Cardiac muscle cell (in vitro differentiated cells and primary cell): ENCODE data around the gene GLT8D2. TPM values are rescaled to one million over a fixed set of nuclear protein-coding genes. Genes with fewer than 3 reads are reported as not detected.
"Not testable (repeated sequence)": the region's sequence is repeated elsewhere in the genome, so short reads cannot be mapped to it uniquely, and the experiment has no call there.

Experiments
- DNase-seq, 2 donors: peaks; one replicate each; pipeline versions ENCODE4 v3.0.0 to v3.0.0-alpha.2; 2010 to 2017; ENCODE audit warnings: low read depth in 1 of 2, low spot score in 1 of 2
- H3K27ac ChIP-seq: fragments of 200-600 bp; sonication (generic); 2 replicates; pipeline ENCODE4 v1.5.1; 2016
- H3K27me3 ChIP-seq: fragments of 200-600 bp; sonication (generic); 2 replicates; pipeline ENCODE4 v1.6.0; 2016; ENCODE audit warnings: control low read depth
- H3K36me3 ChIP-seq: fragments of 200-600 bp; sonication (generic); 2 replicates; pipeline ENCODE4 v1.5.1; 2016; ENCODE audit warnings: control low read depth
- H3K4me1 ChIP-seq: fragments of 200-600 bp; sonication (generic); 2 replicates; pipeline ENCODE4 v1.8.1; 2017; ENCODE audit warnings: low read depth, mild to moderate bottlenecking, mixed run types
- H3K4me3 ChIP-seq: fragments of 200-600 bp; sonication (generic); 2 replicates; pipeline ENCODE4 v1.5.1; 2016; ENCODE audit warnings: mild to moderate bottlenecking
- H3K9me3 ChIP-seq: fragments of 200-600 bp; sonication (generic); 2 replicates; pipeline ENCODE4 v1.5.1; 2017; ENCODE audit warnings: low read depth, mild to moderate bottlenecking, control low read depth
- polyA plus RNA-seq: library from polyadenylated mRNA; unstranded; fragments of >200 nt; fragmentation: Nextera tagmentation; extraction: Ambion mirVana; gene quantifications from 2 replicates; pipeline ENCODE4 v1.2.1, GENCODE V29; 2016
- total RNA-seq: library from RNA; depleted of rRNA; stranded (reverse); fragments of >200 nt; gene quantifications from 2 replicates; pipeline ENCODE4 v1.2.3, GENCODE V29; 2016
- TF ChIP-seq, protein P1 (sequence below): IDR thresholded peaks from 2 replicates; pipeline ENCODE4 v1.5.1; 2012; ENCODE audit warnings: low read depth, mild to moderate bottlenecking, low read length

Gene GLT8D2
- total and polyA plus RNA-seq, 2 experiments from 2014 or later = 5.9 to 6.3 TPM

DNA sequence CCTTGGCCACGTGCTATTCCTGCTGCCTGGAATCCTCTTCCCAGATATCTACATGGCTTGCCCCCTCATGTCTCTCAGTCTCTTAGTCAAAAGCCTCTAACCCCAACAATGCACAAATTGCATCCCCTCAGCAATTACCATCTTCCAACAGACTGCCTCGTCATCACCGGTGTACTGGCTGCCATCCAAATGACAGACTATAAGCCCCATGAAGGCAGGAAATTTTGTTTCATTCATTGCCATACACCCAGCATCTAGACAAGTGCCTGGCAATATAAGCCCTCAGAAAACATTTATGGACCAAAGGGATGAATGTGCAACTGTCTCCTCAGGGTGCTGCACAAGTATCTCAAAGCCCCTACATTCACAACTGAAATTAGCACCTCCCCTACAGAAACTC, 5.8 kb downstream of the GLT8D2 start:
- H3K4me1 ChIP-seq = no peaks in the 10 kb centered on the region
- no peaks in the 10 kb centered on the region for H3K9me3 ChIP-seq
- TF ChIP-seq, protein P1, sequence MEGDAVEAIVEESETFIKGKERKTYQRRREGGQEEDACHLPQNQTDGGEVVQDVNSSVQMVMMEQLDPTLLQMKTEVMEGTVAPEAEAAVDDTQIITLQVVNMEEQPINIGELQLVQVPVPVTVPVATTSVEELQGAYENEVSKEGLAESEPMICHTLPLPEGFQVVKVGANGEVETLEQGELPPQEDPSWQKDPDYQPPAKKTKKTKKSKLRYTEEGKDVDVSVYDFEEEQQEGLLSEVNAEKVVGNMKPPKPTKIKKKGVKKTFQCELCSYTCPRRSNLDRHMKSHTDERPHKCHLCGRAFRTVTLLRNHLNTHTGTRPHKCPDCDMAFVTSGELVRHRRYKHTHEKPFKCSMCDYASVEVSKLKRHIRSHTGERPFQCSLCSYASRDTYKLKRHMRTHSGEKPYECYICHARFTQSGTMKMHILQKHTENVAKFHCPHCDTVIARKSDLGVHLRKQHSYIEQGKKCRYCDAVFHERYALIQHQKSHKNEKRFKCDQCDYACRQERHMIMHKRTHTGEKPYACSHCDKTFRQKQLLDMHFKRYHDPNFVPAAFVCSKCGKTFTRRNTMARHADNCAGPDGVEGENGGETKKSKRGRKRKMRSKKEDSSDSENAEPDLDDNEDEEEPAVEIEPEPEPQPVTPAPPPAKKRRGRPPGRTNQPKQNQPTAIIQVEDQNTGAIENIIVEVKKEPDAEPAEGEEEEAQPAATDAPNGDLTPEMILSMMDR = no peak
- no peaks in the 10 kb centered on the region for H3K27me3 ChIP-seq
- H3K27ac ChIP-seq = no peak overlapping the region
- H3K36me3 ChIP-seq = no peaks in the 10 kb centered on the region
- no peak for DNase-seq
- no peak overlapping the region for H3K4me3 ChIP-seq

DNA sequence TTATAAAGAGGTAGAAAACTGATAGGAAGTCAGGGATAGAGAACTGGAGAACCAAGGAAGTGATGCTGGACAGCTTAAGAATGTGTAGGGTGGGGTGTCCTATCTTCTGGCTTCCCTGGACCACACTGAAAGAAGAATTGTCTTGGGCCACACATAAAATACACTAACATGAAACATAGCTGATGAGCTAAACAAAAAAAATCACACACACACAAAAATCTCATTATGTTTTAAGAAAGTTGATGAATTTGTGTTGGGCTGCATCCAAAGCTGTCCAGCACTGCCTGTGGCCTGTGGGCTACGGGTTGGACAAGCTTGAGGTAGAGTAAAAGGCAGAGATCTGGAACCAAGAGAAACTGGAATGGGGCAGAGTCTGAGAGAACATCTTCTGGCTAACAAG, 7.4 kb downstream of the GLT8D2 start:
- Histone ChIP-seq H3K27ac (no peak overlapping the region), H3K4me1 (no peaks in the 10 kb centered on the region), H3K9me3 (no peaks in the 10 kb centered on the region), H3K27me3 (no peaks in the 10 kb centered on the region), H3K36me3 (no peaks in the 10 kb centered on the region), H3K4me3 (no peak overlapping the region)
- no peak for DNase-seq
- TF ChIP-seq, protein P1 = no peak

DNA sequence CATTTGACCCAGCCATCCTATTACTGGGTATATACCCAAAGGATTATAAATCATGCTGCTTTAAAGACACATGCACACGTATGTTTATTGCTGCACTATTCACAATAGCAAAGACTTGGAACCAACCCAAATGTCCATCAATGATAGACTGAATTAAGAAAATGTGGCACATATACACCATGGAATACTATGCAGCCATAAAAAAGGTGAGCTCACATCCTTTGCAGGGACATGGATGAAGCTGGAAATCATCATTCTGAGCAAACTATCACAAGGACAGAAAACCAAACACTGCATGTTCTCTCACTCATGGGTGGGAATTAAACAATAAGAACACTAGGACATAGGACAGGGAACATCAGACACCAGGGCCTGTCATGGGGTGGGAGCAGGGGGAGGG, 10.2 kb downstream of the GLT8D2 start:
- DNase-seq, H3K36me3 ChIP-seq, H3K27ac ChIP-seq, H3K9me3 ChIP-seq, H3K27me3 ChIP-seq, H3K4me1 ChIP-seq, H3K4me3 ChIP-seq: not testable (repeated sequence)

DNA sequence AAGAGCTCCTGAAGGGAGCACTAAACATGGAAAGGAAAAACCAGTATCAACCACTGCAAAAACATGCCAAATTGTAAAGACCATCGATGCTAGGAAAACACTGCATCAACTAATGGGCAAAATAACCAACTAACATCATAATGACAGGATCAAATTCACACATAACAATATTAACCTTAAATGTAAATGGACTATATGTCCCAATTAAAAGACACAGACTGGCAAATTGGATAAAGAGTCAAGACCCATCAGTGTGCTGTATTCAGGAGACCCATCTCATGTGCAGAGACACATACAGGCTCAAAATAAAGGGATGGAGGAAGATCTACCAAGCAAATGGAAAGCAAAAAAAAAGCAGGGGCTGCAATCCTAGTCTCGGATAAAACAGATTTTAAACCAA, 13.8 kb downstream of the GLT8D2 start:
- not testable (repeated sequence) for H3K4me3 ChIP-seq, H3K4me1 ChIP-seq, H3K27me3 ChIP-seq, H3K9me3 ChIP-seq, H3K36me3 ChIP-seq, H3K27ac ChIP-seq, DNase-seq

DNA sequence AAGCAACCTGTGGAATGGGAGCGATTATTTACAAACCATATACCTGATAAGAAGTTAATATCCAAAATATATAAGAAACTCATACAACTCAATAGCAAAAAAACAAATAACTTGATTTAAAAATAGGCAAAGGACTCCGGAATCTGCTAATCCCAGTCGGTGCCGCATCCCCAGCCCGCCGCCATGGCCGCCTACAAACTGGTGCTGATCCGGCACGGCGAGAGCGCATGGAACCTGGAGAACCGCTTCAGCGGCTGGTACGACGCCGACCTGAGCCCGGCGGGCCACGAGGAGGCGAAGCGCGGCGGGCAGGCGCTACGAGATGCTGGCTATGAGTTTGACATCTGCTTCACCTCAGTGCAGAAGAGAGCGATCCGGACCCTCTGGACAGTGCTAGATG, 19.4 kb downstream of the GLT8D2 start:
- H3K36me3 ChIP-seq, H3K27ac ChIP-seq, DNase-seq, H3K27me3 ChIP-seq, H3K9me3 ChIP-seq, H3K4me1 ChIP-seq, H3K4me3 ChIP-seq: not testable (repeated sequence)

DNA sequence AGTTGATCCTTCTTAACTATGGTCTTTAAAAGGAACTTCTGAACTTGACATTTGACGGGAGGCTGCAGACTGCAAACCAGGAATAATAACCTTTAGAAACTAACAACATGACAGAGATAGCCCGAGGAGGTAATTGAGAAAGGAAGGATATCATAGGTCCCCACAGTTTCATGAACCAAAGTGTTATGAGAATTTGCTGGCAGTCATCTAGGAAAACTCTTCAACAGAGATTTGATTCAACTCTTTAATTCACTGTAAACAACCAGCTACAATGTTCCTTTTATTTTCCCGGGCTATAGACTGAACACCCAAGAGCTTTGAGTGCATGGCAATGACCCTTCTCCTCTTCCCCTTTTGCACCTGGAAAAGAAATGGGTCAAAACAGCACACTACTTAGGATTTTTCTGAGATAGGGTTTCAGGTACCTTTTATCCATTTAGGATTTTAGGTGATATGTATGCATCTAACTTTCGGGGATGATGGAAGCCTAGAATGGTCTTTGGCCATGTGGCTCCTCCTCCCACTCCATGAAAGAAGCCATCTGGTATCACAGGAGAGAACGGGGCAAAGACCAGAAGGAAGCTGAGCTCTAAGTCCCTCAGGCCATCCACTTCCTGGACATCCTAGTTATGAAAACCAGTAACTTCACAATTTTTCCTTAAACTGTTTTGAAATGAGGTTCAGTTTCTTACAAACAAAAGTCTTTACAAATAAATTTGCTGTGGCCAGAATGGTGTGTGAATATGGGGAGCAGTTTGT, 23.0 kb downstream of the GLT8D2 start:
- H3K4me1 ChIP-seq = no peaks in the 10 kb centered on the region
- H3K4me3 ChIP-seq = no peak overlapping the region
- TF ChIP-seq, protein P1 = no peak
- H3K36me3 ChIP-seq = no peaks in the 10 kb centered on the region
- no peak overlapping the region for H3K27ac ChIP-seq
- H3K9me3 ChIP-seq = no peaks in the 10 kb centered on the region
- H3K27me3 ChIP-seq = no peaks in the 10 kb centered on the region
- DNase-seq = no peak

DNA sequence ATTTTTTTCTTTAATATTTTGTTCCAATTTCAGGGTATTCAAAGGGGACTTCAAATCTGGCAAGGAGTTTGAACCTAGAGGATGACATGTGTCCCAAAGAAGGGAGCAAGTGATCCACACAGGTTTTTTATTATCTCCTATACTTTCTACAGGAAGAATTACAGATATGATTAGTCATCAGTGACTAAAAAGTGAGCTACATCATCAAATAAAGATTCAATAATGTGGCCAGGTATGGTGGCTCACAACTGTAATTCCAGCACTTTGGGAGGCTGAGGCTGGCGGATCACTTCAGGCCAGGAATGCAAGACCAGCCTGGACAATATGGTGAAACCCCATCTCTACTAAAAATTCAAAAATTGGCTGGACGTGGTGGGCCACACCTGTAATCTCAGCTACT, 24.2 kb downstream of the GLT8D2 start:
- Histone ChIP-seq H3K4me3 (no peak overlapping the region), H3K27me3 (no peaks in the 10 kb centered on the region), H3K27ac (no peak overlapping the region), H3K9me3 (no peaks in the 10 kb centered on the region), H3K36me3 (no peaks in the 10 kb centered on the region), H3K4me1 (no peaks in the 10 kb centered on the region)
- TF ChIP-seq, protein P1 = no peak
- DNase-seq = no peak
